OCI-LY3 (cell line): ENCODE results near the gene PCSK1N.

Experiments
- CTCF ChIP-seq: fragments of 200-600, 300-600 bp; sonication (generic); IDR thresholded peaks from 2 replicates; pipeline ENCODE4 v1.5.1; 2014; ENCODE audit warnings: antibody characterized with exemption, low read length, low read depth
- EZH2phosphoT487 ChIP-seq: fragments of 200-600 bp; shearing (Covaris generic); IDR thresholded peaks from 2 replicates; pipeline ENCODE4 v1.6.1; 2018; ENCODE audit warnings: antibody characterized with exemption, mixed run types, low read depth

- no peak for TF ChIP-seq CTCF
- TF ChIP-seq EZH2phosphoT487, result no peak
Measured at GRCh38 chrX:48818866-48819265, 16.5 kb downstream of the PCSK1N start.
